Transverse colon (tissue), 4 donors: ENCODE results near the gene CHURC1. TPM values are rescaled to one million over a fixed set of nuclear protein-coding genes. Genes with fewer than 3 reads are reported as not detected.
A peak's percentile ranks its signal among the peaks of the same experiment; 100 is the strongest.

Experiments used
- DNase-seq: peaks from one replicate; pipeline ENCODE4 v3.0.0-alpha.2; 2019
- H3K27ac ChIP-seq, 4 donors: fragments of 200-600 bp; sonication (generic); 2 replicates each; pipeline ENCODE4 v1.5.1; 2016 to 2018; ENCODE audit warnings: inconsistent platforms in 4 of 4
- H3K27me3 ChIP-seq: fragments of 200-600 bp; sonication (generic); 2 replicates; pipeline ENCODE4 v1.5.1; 2017; ENCODE audit warnings: inconsistent platforms
- H3K36me3 ChIP-seq, 4 donors: fragments of 200-600 bp; sonication (generic); 2 replicates each; pipeline ENCODE4 v1.5.1; 2017 to 2019; ENCODE audit warnings: inconsistent platforms in 4 of 4
- H3K4me1 ChIP-seq, 4 donors: fragments of 200-600 bp; sonication (generic); 2 replicates each; pipeline ENCODE4 v1.5.1; 2017 to 2020; ENCODE audit warnings: inconsistent platforms in 4 of 4
- H3K4me3 ChIP-seq, 4 donors: fragments of 200-600 bp; sonication (generic); 1 replicate in 1 of 4; 2 replicates in 3 of 4; pipeline versions ENCODE4 v1.5.1 to v1.6.1; 2017 to 2019; ENCODE audit warnings: inconsistent platforms in 4 of 4
- H3K9me3 ChIP-seq, 2 donors: fragments of 200-600 bp; sonication (generic); 2 replicates each; pipeline ENCODE4 v1.5.1; 2017 to 2019; ENCODE audit warnings: inconsistent platforms in 2 of 2
- EP300 ChIP-seq: sonication (generic); formaldehyde crosslinking; IDR thresholded peaks from one replicate; pipeline ENCODE4 v1.6.1; 2017; ENCODE audit warnings: antibody characterized with exemption, low read depth
- POLR2A ChIP-seq: fragments of 450-650 bp; IDR thresholded peaks from one replicate; pipeline ENCODE4 v1.6.1; 2016; ENCODE audit warnings: antibody characterized with exemption, mild to moderate bottlenecking, moderate library complexity
- POLR2AphosphoS5 ChIP-seq, 3 donors: sonication (generic); formaldehyde crosslinking; IDR thresholded peaks; one replicate each; pipeline ENCODE4 v1.6.1; 2016; ENCODE audit warnings: antibody characterized with exemption in 3 of 3
- WGBS, 2 donors: methylation state at CpG; one replicate each; pipeline ENCODE4 v1.1.5; 2018; ENCODE audit warnings: low coverage in 1 of 2; 5-methylcytosine and 5-hydroxymethylcytosine counted together
- in situ Hi-C, 4 donors: fragments of 200-750 bp; cut with MboI; loops; one replicate each; pipeline versions ENCODE4 v1.15.0 to v1.15.1; 2017; ENCODE audit warnings: low sequenced_read_pairs in 3 of 4, low pct_ligation_motif_present in 1 of 4, low pct_unique_long_range_greater_than_20kb in 1 of 4
- intact Hi-C: fragments of 100-400 bp; cut with DNase I; formaldehyde crosslinking; loops from one replicate; pipeline ENCODE4 v1.15.1; 2023; ENCODE audit warnings: low total_unique reads
- total RNA-seq, 4 donors: library from RNA; depleted of rRNA; stranded (reverse); fragments of >200 nt; gene quantifications; one replicate each; pipeline ENCODE4 v1.1.0, GENCODE V29; 2016
- TF ChIP-seq, protein P1 (sequence below), 5 experiments: fragments of 200-600 bp in 3 of 5; fragments of 450-650 bp in 2 of 5; sonication (generic) in 3 of 5; IDR thresholded peaks; 1 replicate in 2 of 5; 2 replicates in 3 of 5; pipeline ENCODE4 v1.5.1; 2016 to 2017; ENCODE audit warnings: antibody characterized with exemption in 5 of 5, inconsistent platforms in 3 of 5, mild to moderate bottlenecking in 2 of 5, moderate library complexity in 1 of 5

The CHURC1 gene
- total RNA-seq, 4 donors from 2014 or later: 26.5 to 104 (median 78.6) TPM

DNA sequence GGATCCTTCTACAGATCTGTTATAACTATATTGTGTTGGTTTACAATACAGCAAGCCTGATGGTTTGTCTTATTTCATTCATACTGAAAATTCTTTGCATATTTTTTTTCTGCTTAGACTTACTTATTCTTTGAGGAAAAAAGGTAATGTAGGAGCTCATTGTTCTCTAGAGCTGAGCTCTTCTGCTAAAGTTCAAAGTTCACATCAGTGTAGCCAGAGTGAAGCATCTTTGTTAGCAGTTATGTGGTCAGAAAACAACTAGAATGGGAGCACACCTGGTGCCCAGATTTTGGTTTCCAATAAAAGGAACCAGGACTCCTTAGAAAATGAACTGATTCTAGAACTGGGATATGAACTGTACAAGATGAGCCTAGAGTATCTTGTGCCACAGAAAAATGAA, 18.0 kb downstream of the CHURC1 start:
- in situ Hi-C loops (no loop called here), intact Hi-C loops (no loop called here)
- H3K36me3 ChIP-seq: peaks cover 0 to 21% (median 0%) of the 10 kb centered on the region in 4 donors
- H3K4me3 ChIP-seq: no peak overlapping the region
- peaks cover 16 to 63% (median 23%) of the 10 kb centered on the region in 4 donors for H3K4me1 ChIP-seq
- DNase-seq: no peak
- H3K27me3 ChIP-seq: no peaks in the 10 kb centered on the region
- no peaks in the 10 kb centered on the region for H3K9me3 ChIP-seq
- TF ChIP-seq POLR2AphosphoS5 (IDR thresholded peaks at IDR 0.05) (no peak), EP300 (no peak), POLR2A (no peak)
- TF ChIP-seq, protein P1, sequence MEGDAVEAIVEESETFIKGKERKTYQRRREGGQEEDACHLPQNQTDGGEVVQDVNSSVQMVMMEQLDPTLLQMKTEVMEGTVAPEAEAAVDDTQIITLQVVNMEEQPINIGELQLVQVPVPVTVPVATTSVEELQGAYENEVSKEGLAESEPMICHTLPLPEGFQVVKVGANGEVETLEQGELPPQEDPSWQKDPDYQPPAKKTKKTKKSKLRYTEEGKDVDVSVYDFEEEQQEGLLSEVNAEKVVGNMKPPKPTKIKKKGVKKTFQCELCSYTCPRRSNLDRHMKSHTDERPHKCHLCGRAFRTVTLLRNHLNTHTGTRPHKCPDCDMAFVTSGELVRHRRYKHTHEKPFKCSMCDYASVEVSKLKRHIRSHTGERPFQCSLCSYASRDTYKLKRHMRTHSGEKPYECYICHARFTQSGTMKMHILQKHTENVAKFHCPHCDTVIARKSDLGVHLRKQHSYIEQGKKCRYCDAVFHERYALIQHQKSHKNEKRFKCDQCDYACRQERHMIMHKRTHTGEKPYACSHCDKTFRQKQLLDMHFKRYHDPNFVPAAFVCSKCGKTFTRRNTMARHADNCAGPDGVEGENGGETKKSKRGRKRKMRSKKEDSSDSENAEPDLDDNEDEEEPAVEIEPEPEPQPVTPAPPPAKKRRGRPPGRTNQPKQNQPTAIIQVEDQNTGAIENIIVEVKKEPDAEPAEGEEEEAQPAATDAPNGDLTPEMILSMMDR (IDR thresholded peaks at IDR 0.05): no peak
- no peak overlapping the region for H3K27ac ChIP-seq

DNA sequence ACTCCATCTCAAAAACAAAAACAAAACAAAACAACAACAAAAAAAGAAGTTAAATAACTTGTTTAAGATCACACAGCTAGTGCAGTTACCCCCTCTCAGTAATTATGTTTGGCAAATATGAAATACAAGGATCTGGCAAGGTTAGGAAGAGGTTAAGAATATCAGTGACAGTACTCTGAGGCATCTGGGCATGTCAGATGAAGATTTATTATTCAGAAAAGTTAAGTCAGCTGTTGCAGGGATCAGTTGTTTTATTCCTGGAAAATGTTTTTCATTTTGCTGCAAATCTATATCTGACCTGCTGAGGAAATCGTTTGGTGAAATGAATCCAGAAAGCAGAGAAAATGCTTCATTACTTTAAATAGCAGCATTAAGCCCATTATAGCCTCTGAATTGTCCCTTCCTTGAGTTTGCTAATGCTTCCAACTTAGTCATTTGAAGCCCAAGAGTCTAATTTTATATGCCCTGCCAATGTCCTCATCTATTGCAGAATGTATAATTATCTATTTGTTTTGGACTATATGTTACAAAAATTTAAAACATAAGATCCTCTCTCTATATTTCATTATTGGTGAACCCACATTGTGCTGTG, 20.2 kb downstream of the CHURC1 start:
- in situ Hi-C loops (no loop called here), intact Hi-C loops (no loop called here)
- Histone ChIP-seq H3K9me3 (no peaks in the 10 kb centered on the region), H3K27ac (no peak overlapping the region), H3K4me3 (no peak overlapping the region), H3K36me3 (peaks cover 0 to 21% (median 0%) of the 10 kb centered on the region in 4 donors), H3K4me1 (peaks cover 9 to 68% (median 24%) of the 10 kb centered on the region in 4 donors), H3K27me3 (no peaks in the 10 kb centered on the region)
- no peak for DNase-seq
- 61 to 90% methylated on average over 1 of the region's 1 CpG for WGBS, 2 donors
- TF ChIP-seq EP300 (no peak), POLR2AphosphoS5 (IDR thresholded peaks at IDR 0.05) (no peak), POLR2A (no peak)
- TF ChIP-seq, protein P1 (IDR thresholded peaks at IDR 0.05): no peak

DNA sequence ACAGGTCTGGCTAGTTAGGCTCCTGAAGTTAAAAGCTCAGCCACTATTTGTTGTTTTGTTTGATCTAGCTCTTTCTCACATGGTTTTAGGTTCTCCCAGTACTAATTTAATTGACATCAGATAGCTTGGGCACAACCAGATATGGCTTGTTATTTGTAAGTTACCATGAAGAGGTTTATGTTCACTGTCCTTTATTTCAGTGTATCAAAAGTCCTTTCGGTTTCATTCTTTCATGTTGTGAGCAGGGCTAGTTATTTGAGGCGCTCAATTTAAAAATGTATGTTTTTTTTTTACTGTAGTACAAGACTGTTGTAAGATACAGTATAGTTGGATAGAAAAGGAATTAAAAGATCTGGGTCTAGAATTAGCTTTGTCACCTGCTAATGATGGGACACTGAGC, 21.3 kb downstream of the CHURC1 start:
- Histone ChIP-seq H3K36me3 (peaks cover 0 to 21% (median 0%) of the 10 kb centered on the region in 4 donors), H3K4me3 (no peak overlapping the region), H3K27ac (peak overlapping the region in 1 of 4 donors; percentile 41), H3K4me1 (peaks cover 3 to 68% (median 22%) of the 10 kb centered on the region in 4 donors), H3K27me3 (no peaks in the 10 kb centered on the region), H3K9me3 (no peaks in the 10 kb centered on the region)
- in situ Hi-C loops (no loop called here), intact Hi-C loops (no loop called here)
- TF ChIP-seq, protein P1 (IDR thresholded peaks at IDR 0.05): no peak
- no peak for TF ChIP-seq EP300
- no peak for TF ChIP-seq POLR2AphosphoS5 (IDR thresholded peaks at IDR 0.05)
- TF ChIP-seq POLR2A: no peak
- 44 to 54% methylated on average over 2 of the region's 2 CpGs for WGBS, 2 donors
- no peak for DNase-seq

DNA sequence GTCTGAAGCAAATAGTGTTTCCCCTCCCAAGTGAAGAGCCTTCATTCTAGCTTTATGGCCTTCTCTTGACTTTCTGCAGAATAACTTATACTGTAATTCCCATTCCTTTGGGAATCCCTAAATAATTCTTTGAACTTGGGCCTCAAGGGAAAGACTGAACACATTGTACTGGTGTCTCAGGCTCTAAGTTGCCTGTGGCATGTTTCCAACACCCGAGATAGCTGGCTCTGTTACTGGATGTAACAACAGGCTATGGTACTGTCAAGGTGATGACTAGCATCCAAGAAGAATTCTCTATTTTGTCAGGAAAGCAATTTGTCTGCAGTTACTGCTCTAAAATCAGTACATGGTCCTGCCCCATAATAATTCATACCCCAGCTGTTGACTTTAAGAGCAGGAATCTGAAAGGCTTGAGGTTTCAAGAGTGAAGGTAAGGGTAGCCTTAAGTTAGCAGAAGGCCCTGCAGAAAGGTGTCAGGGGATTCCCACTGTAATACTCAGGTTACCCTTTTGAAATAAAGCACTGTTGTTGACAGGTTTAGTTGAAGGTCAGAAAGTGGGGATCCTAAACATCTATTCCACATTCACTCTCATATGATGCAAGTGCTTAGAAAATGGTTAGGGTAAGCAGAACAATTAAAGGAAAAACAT, 23.0 kb downstream of the CHURC1 start:
- Histone ChIP-seq H3K4me3 (no peak overlapping the region), H3K36me3 (peaks cover 0 to 18% (median 0%) of the 10 kb centered on the region in 4 donors), H3K4me1 (peaks cover 3 to 59% (median 16%) of the 10 kb centered on the region in 4 donors), H3K27ac (peak overlapping the region in 3 of 4 donors; percentile 53 to 89 (median 83)), H3K9me3 (no peaks in the 10 kb centered on the region), H3K27me3 (no peaks in the 10 kb centered on the region)
- in situ Hi-C loops (no loop called here), intact Hi-C loops (no loop called here)
- TF ChIP-seq POLR2A: no peak
- TF ChIP-seq, protein P1 (IDR thresholded peaks at IDR 0.05): no peak
- no peak for TF ChIP-seq EP300
- TF ChIP-seq POLR2AphosphoS5 (IDR thresholded peaks at IDR 0.05): no peak
- WGBS, 2 donors: 35% methylated on average over 1 of the region's 1 CpG; no CpG with 5 or more reads in 1 of the 2 donors
- no peak for DNase-seq
